ENCODE results near the gene RFT1.
"Not testable (repeated sequence)": the region's sequence is repeated elsewhere in the genome, so short reads cannot be mapped to it uniquely, and the experiment has no call there.

The RFT1 gene

DNA sequence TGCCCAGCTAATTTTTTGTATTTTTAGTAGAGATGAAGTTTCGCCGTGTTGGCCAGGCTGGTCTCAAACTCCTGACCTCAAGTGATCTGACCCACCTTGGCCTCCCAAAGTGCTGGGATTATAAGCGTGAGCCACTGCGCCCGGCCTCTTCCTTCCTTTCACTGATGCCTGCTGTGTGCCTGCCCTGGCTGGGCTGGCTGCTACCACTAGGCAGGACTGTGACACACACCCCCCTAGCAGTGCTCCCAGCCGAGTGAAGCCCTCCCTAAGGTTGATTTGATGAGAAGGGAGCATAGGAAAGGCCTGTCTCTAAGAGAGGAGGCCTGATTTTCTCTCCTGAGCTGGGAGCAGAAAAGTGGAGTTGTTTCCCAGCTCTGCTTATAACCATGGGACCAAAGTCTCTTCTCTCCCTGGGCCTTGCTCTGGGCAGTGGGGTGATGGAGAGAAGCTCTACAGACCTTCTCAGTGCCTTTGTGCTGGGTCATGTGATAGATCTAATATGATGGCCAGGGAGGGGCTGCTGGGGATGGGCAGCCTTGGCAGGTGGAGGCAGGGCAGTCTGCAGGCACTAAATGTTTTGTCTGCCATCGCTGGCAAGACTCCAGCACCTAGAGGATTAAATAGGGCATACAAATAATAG, 64.3 kb downstream of the RFT1 start:
- DNase-seq (ENCODE audit: low spot score): no peak

- DNase-seq (ENCODE audit: low spot score): no peak
Observed at GRCh38 chr3:53062905-53063304, 67.3 kb downstream of the RFT1 start.

DNA sequence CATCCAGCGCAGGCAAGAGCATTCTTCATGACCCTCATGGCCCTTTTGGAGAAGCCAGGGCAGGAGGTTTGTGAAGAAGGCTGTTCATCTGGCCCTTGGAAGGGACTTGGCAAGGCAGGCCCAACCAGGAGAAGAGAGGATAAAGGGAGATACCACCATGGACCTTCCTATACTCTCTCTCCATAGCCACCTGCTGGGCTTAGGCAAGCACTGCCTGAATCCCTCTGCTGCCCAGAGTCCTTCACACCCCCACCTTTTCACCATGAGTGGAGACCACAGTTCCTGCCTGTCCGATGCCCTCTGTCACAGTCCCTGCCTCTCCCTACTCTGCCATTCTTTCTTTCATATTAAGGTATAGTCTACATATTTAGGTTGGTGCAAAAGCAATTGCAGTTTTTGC, 73.8 kb downstream of the RFT1 start:
- DNase-seq (ENCODE audit: low spot score): no peak

DNA sequence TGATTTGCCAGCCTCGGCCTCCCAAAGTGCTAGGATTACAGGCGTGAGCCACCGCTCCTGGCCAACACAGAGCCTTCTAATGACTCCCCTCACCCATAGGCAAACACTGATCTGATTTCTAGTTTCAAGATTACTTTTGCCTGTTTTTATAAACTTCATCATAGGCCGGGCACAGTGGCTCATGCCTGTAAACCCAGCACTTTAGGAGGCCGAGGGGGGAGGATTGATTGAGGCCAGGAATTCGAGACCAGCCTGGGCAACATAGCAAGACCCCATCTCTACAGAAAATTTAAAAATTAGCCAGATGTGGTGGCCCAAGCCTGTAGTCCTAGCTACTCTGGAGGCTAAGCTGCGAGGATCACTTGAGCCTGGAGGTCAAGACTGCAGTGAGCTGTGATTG, 76.0 kb downstream of the RFT1 start:
- not testable (repeated sequence) for DNase-seq (ENCODE audit: low spot score)

- no peak for DNase-seq (ENCODE audit: low spot score)
Observed at GRCh38 chr3:53051929-53052328, 78.3 kb downstream of the RFT1 start.

DNA sequence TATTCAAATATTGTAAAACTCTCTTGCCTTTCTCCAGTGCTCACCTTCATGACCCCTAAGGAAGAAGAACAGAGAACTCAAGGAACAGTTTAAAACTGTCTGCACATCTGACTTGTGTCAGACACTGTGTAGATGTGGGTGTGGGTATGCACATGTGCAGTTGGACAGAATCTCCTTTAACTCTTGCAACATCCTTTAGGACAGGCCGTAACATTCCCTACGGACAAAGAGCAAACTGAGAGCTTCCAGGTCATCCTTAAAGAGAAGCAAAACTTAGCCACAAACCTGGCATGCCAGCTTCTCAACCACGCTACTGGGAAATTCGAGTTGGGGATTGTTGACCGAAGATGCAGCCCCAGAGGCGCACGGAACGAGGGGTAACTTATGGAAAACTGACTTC, 80.2 kb downstream of the RFT1 start:
- DNase-seq (ENCODE audit: low spot score): no peak

GRCh38 chr3:53046171-53047170, 83.8 kb downstream of the RFT1 start:
- peak; percentile 54 for DNase-seq (ENCODE audit: low spot score)

GRCh38 chr3:53045518-53046170, 84.6 kb downstream of the RFT1 start, which contains the start of gene SFMBT1:
Gene SFMBT1 (minus strand): TSS chr3:53046073. CDS start chr3:52969128, 76,945 bp downstream.
- DNase-seq (ENCODE audit: low spot score): peak; percentile 50

GRCh38 chr3:53044711-53045517, 85.3 kb downstream of the RFT1 start:
- DNase-seq (ENCODE audit: low spot score): peak; percentile 43

GRCh38 chr3:53044371-53044710, 85.9 kb downstream of the RFT1 start:
- DNase-seq (ENCODE audit: low spot score): no peak

DNA sequence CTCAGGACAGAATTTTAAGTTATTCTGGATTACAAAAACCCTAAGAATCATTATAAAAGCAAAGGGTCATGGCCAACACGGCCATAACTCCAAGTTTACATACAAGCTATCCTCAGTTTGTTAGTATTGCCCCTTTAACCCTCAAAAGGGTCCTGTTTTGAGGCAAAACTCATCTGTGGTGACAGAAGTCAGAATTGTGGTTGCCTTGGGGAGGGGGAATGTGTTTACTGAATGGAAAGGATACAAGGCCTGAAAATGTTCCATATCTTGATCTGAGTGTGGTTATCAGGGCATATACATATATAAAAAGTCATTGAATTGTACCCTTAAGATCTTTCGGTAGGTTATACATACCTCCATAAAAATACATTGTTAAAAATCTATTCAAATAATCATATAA, 86.5 kb downstream of the RFT1 start:
- no peak for DNase-seq (ENCODE audit: low spot score)

DNA sequence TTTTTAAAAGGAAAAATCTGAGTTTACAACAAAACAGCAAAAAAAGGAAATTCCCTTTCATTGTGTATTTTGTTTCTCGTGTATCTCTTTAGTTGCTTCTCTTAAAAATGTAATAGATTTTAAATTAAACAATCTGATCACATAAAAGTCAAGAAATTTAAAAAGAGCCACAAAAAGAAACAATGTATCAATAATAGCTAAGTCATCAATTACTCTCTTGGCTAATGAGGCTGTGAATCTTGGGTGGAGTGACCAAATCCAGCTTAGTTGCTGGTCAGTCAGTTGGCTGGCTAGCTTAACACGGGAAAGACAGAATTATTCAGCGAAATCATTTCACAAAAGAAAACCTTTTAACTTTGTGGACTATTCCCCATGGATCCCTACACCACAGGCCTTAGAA, 87.6 kb downstream of the RFT1 start:
- DNase-seq (ENCODE audit: low spot score): no peak

GRCh38 chr3:53040351-53040820, 89.8 kb downstream of the RFT1 start:
- DNase-seq (ENCODE audit: low spot score): no peak

DNA sequence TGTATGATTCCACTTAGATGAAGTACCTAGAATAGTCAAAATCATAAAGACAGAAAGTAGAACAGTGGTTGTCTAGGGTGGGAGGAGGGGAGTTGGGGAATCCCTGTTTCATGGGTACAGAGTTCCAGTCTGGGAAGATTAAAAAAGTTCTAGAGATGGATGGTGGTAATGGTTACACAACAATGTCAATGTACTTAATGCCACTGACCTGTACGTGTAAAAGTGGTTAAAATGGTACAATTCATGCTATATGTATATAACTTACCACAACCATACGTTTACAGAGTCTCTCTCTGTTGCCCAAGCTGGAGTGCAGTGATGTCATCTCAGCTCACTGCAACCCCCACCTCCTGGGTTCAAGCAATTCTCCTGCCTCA, 90.9 kb downstream of the RFT1 start:
- no peak for DNase-seq (ENCODE audit: low spot score)

DNA sequence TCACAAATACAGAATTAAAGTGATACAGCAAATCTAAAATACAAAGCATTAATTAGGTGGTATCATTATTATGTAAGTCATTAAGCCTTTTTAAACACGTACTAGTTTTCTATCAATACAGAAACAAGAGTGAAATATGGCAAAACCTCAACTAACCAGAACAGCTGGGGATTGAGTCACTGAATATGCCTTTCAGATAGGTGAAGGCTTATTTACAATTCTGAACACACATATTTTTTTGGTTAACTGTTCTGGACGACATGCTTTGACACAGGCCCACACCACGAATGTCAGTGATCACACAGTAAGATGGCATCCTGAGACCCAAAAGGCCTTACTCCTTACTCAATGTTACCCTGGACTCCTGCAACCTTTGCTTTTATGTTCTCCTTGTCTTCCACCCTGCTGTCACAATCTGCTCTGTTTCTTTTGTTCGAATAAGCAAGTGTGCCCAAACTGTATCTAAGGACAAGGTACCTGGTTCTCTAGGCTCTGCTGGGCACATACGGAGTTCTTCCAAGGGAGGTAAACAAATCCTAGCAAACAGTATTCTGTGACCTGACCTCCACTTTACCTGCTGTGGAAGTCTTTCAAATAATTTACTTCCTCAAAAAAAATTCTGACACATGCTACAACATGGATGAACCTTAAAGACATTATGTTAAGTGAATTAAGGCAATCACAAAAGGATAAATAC, 91.4 kb downstream of the RFT1 start:
- DNase-seq (ENCODE audit: low spot score): no peak

Data from pons (tissue), 1 donor.